HepG2 (cell line): ENCODE measurements around the gene EPHA6. TPM values are rescaled to one million over a fixed set of nuclear protein-coding genes. Genes with fewer than 3 reads are reported as not detected.

Experiments
- ASH2L ChIP-seq: fragments of 300-600, 200-600 bp; sonication (generic); IDR thresholded peaks from 2 replicates; pipeline ENCODE4 v1.7.0; 2017; ENCODE audit warnings: low read depth, mild to moderate bottlenecking, moderate library complexity, mixed read lengths, low read length; ENCODE audit not compliant: insufficient read length
- BRD4 ChIP-seq: sonication (generic); formaldehyde crosslinking; IDR thresholded peaks from 2 replicates; pipeline ENCODE4 v1.4.0; 2020; ENCODE audit warnings: missing genetic modification reagents
- E2F2 ChIP-seq: sonication (generic); formaldehyde crosslinking; IDR thresholded peaks from 2 replicates; pipeline ENCODE4 v1.4.0; 2020; ENCODE audit warnings: missing genetic modification reagents, borderline replicate concordance
- ELF1 ChIP-seq: sonication (generic); formaldehyde crosslinking; IDR thresholded peaks from 2 replicates; pipeline ENCODE4 v1.4.0; 2020; ENCODE audit warnings: missing genetic modification reagents
- FOXK2 ChIP-seq: fragments of 450-650 bp; IDR thresholded peaks from 2 replicates; pipeline ENCODE4 v1.6.1; 2016
- GTF3A ChIP-seq: sonication (generic); formaldehyde crosslinking; conservative IDR thresholded peaks from 2 replicates; pipeline ENCODE4 v1.4.0; 2020; ENCODE audit warnings: mild to moderate bottlenecking, missing genetic modification reagents
- HNRNPK ChIP-seq: fragments of 200-400 bp; formaldehyde crosslinking; IDR thresholded peaks from 2 replicates; pipeline ENCODE4 v1.6.1; 2018; ENCODE audit warnings: low read length, low read depth, moderate library complexity, mild to moderate bottlenecking; ENCODE audit not compliant: poor library complexity, severe bottlenecking
- IRF1 ChIP-seq: sonication (generic); formaldehyde crosslinking; IDR thresholded peaks from 2 replicates; pipeline ENCODE4 v1.4.0; 2020; ENCODE audit warnings: low read depth, mild to moderate bottlenecking, missing genetic modification reagents
- MATR3 ChIP-seq: sonication (generic); formaldehyde crosslinking; IDR thresholded peaks from 2 replicates; pipeline ENCODE4 v1.4.0; 2020; ENCODE audit warnings: missing genetic modification reagents
- NCOA2 ChIP-seq: sonication (generic); formaldehyde crosslinking; IDR thresholded peaks from 2 replicates; pipeline ENCODE4 v1.8.0; 2022; ENCODE audit warnings: inconsistent platforms
- NR2F1 ChIP-seq, 2 experiments: fragments of 450-650 bp in 1 of 2; formaldehyde crosslinking in 1 of 2; IDR thresholded peaks; 2 replicates each; pipeline versions ENCODE4 v1.5.0 to v1.6.1; 2016 to 2020; ENCODE audit warnings: mild to moderate bottlenecking in 1 of 2, missing compliant biosample characterization in 1 of 2, missing genetic modification reagents in 1 of 2, moderate library complexity in 1 of 2
- RAD21 ChIP-seq: fragments of 450-650 bp; formaldehyde crosslinking; IDR thresholded peaks from 2 replicates; pipeline ENCODE4 v1.5.0; 2020; ENCODE audit warnings: mild to moderate bottlenecking
- REXO4 ChIP-seq: sonication (generic); formaldehyde crosslinking; IDR thresholded peaks from 2 replicates; pipeline ENCODE4 v1.8.0; 2022; ENCODE audit warnings: missing genetic modification reagents, mild to moderate bottlenecking, borderline replicate concordance
- TBL1XR1 ChIP-seq: fragments of 150-350 bp; IDR thresholded peaks from 2 replicates; pipeline ENCODE4 v1.6.1; 2014; ENCODE audit warnings: borderline replicate concordance, low read length; ENCODE audit not compliant: partially characterized antibody
- ZFP91 ChIP-seq: sonication (generic); formaldehyde crosslinking; IDR thresholded peaks from 2 replicates; pipeline ENCODE4 v1.9.0; 2022; ENCODE audit warnings: missing genetic modification reagents, mild to moderate bottlenecking, borderline replicate concordance
- ZMYM3 ChIP-seq: sonication (generic); formaldehyde crosslinking; IDR thresholded peaks from 2 replicates; pipeline ENCODE4 v1.5.1; 2020; ENCODE audit warnings: mild to moderate bottlenecking, missing genetic modification reagents
- ZNF253 ChIP-seq: sonication (generic); formaldehyde crosslinking; IDR thresholded peaks from 2 replicates; pipeline ENCODE4 v1.8.0; 2022; ENCODE audit warnings: mild to moderate bottlenecking, missing genetic modification reagents, borderline replicate concordance
- ZNF362 ChIP-seq: sonication (generic); formaldehyde crosslinking; IDR thresholded peaks from 2 replicates; pipeline ENCODE4 v1.4.0; 2020; ENCODE audit warnings: missing genetic modification reagents, mild to moderate bottlenecking, borderline replicate concordance
- ZNF484 ChIP-seq: sonication (generic); formaldehyde crosslinking; IDR thresholded peaks from 2 replicates; pipeline ENCODE4 v1.5.1; 2020; ENCODE audit warnings: mild to moderate bottlenecking, low read depth, missing genetic modification reagents, borderline replicate concordance
- ZNF7 ChIP-seq: IDR thresholded peaks from 2 replicates; pipeline ENCODE4 v1.6.1; 2016; ENCODE audit warnings: missing biosample characterization, missing genetic modification reagents
- ZNF761 ChIP-seq: sonication (generic); formaldehyde crosslinking; conservative IDR thresholded peaks from 2 replicates; pipeline ENCODE4 v1.4.0; 2020; ENCODE audit warnings: mild to moderate bottlenecking, missing genetic modification reagents
- ZNF770 ChIP-seq: sonication (generic); formaldehyde crosslinking; IDR thresholded peaks from 2 replicates; pipeline ENCODE4 v1.5.0; 2020; ENCODE audit warnings: mild to moderate bottlenecking, missing genetic modification reagents
- ZSCAN31 ChIP-seq: sonication (generic); formaldehyde crosslinking; IDR thresholded peaks from 2 replicates; pipeline ENCODE4 v1.5.0; 2020; ENCODE audit warnings: low read depth, mild to moderate bottlenecking, missing genetic modification reagents
- polyA plus RNA-seq, 8 experiments: library from polyadenylated mRNA; depleted of rRNA in 3 of 8; stranded (reverse) in 7 of 8; unstranded in 1 of 8; fragments of >200 nt; fragmentation: Illumina TruSeq in 4 of 8; extraction: Trizol in 4 of 8; gene quantifications; 2 replicates each; pipeline versions ENCODE4 v1.2.1 to v1.2.3, GENCODE V29; 2011 to 2016; ENCODE audit warnings: low read depth in 4 of 8, missing spikeins in 1 of 8, mixed read lengths in 1 of 8; ENCODE audit not compliant: insufficient read depth in 1 of 8
- total RNA-seq, 5 experiments: library from RNA; depleted of rRNA; stranded (reverse); fragments of >200 nt; fragmentation: Illumina TruSeq; extraction: Trizol; gene quantifications; 2 replicates each; pipeline ENCODE4 v1.2.3, GENCODE V29; 2016; ENCODE audit warnings: low read depth in 1 of 5

EPHA6 gene
- total and polyA plus RNA-seq, 2 of the 13 experiments (the other 11 are each of a cell fraction or from before 2014, with no cell fraction given): not detected

GRCh38 chr3:97764407-97765238 is 950.2 kb downstream of the EPHA6 start, which contains the start of gene ARL6 (continued):
- TF ChIP-seq NR2F1 (CRISPR knock-in tag; IDR thresholded peaks at IDR 0.05) (no peak), ZNF761 (CRISPR knock-in tag) (no peak), IRF1 (CRISPR knock-in tag) (no peak), ASH2L (peak; percentile 87), HNRNPK (no peak), ZNF484 (CRISPR knock-in tag) (no peak), E2F2 (CRISPR knock-in tag) (0 out of 2 replicates have a peak, but pooled peaks have one; percentile 23), ZSCAN31 (CRISPR knock-in tag) (0 out of 2 replicates have a peak, but pooled peaks have one; percentile 37), ZFP91 (peak; percentile 82; the same call in 1 of the 2 replicates), TBL1XR1 (no peak), NCOA2 (CRISPR knock-in tag) (no peak), GTF3A (no peak), MATR3 (no peak), FOXK2 (no peak), ELF1 (CRISPR knock-in tag) (peak; percentile 88), BRD4 (no peak), REXO4 (CRISPR knock-in tag) (no peak), ZNF362 (no peak), ZNF7 (no peak), RAD21 (CRISPR knock-in tag) (no peak), ZNF770 (CRISPR knock-in tag) (no peak), ZNF253 (CRISPR knock-in tag) (no peak), ZMYM3 (no peak)
